ENCODE results near the gene SPECC1.

Gene SPECC1

GRCh38 chr17:20275653-20276052 lies 266.5 kb downstream of the SPECC1 start:
- Histone ChIP-seq H3K4me1 (ENCODE audit: control insufficient read depth in 2 of 2, insufficient read depth in 2 of 2, low read length in 2 of 2) (no peaks in the 10 kb centered on the region), H3K4me3 (ENCODE audit: low read length in 2 of 2) (no peak overlapping the region), H3K27ac (ENCODE audit: low read depth in 2 of 2, low read length in 2 of 2) (no peak overlapping the region), H3K27me3 (ENCODE audit: control insufficient read depth in 2 of 2, insufficient read depth in 2 of 2, low read length in 2 of 2) (no peaks in the 10 kb centered on the region), H3K9me3 (ENCODE audit: control insufficient read depth in 2 of 2, low read length in 2 of 2) (no peaks in the 10 kb centered on the region), H3K9ac (ENCODE audit: low read depth in 1 of 2, low read length in 2 of 2) (no peak overlapping the region), H3K36me3 (ENCODE audit: control insufficient read depth in 2 of 2, insufficient read depth in 2 of 2, low read length in 2 of 2) (peaks cover 3 to 7% of the 10 kb centered on the region in 2 donors)

GRCh38 chr17:20276421-20276820 lies 267.3 kb downstream of the SPECC1 start:
- no peak overlapping the region for H3K27ac ChIP-seq (ENCODE audit: low read depth in 2 of 2, low read length in 2 of 2)
- peaks cover 3 to 7% of the 10 kb centered on the region in 2 donors for H3K36me3 ChIP-seq (ENCODE audit: control insufficient read depth in 2 of 2, insufficient read depth in 2 of 2, low read length in 2 of 2)
- no peaks in the 10 kb centered on the region for H3K27me3 ChIP-seq (ENCODE audit: control insufficient read depth in 2 of 2, insufficient read depth in 2 of 2, low read length in 2 of 2)

GRCh38 chr17:20278805-20279204 lies 269.6 kb downstream of the SPECC1 start:
- H3K9ac ChIP-seq (ENCODE audit: low read depth in 1 of 2, low read length in 2 of 2) = no peak overlapping the region
- H3K9me3 ChIP-seq (ENCODE audit: control insufficient read depth in 2 of 2, low read length in 2 of 2) = no peaks in the 10 kb centered on the region
- no peak overlapping the region for H3K27ac ChIP-seq (ENCODE audit: low read depth in 2 of 2, low read length in 2 of 2)
- peaks cover 0 to 2% of the 10 kb centered on the region in 2 donors for H3K4me1 ChIP-seq (ENCODE audit: control insufficient read depth in 2 of 2, insufficient read depth in 2 of 2, low read length in 2 of 2)
- H3K27me3 ChIP-seq (ENCODE audit: control insufficient read depth in 2 of 2, insufficient read depth in 2 of 2, low read length in 2 of 2) = no peaks in the 10 kb centered on the region
- peaks cover 3% of the 10 kb centered on the region in 2 donors for H3K36me3 ChIP-seq (ENCODE audit: control insufficient read depth in 2 of 2, insufficient read depth in 2 of 2, low read length in 2 of 2)
- no peak overlapping the region for H3K4me3 ChIP-seq (ENCODE audit: low read length in 2 of 2)

More at GRCh38 chr17:20276421-20276820, 267.3 kb downstream of the SPECC1 start:
- Histone ChIP-seq H3K9ac (ENCODE audit: low read depth in 1 of 2, low read length in 2 of 2) (no peak overlapping the region), H3K9me3 (ENCODE audit: control insufficient read depth in 2 of 2, low read length in 2 of 2) (no peaks in the 10 kb centered on the region), H3K4me1 (ENCODE audit: control insufficient read depth in 2 of 2, insufficient read depth in 2 of 2, low read length in 2 of 2) (peaks cover 0 to under 1% of the 10 kb centered on the region in 2 donors), H3K4me3 (ENCODE audit: low read length in 2 of 2) (no peak overlapping the region)

- H3K27me3 ChIP-seq (ENCODE audit: control insufficient read depth in 2 of 2, insufficient read depth in 2 of 2, low read length in 2 of 2) = no peaks in the 10 kb centered on the region
- no peak overlapping the region for H3K27ac ChIP-seq (ENCODE audit: low read depth in 2 of 2, low read length in 2 of 2)
- H3K36me3 ChIP-seq (ENCODE audit: control insufficient read depth in 2 of 2, insufficient read depth in 2 of 2, low read length in 2 of 2) = peaks cover 3% of the 10 kb centered on the region in 2 donors
- no peak overlapping the region for H3K9ac ChIP-seq (ENCODE audit: low read depth in 1 of 2, low read length in 2 of 2)
- no peaks in the 10 kb centered on the region for H3K9me3 ChIP-seq (ENCODE audit: control insufficient read depth in 2 of 2, low read length in 2 of 2)
- peaks cover 0 to 2% of the 10 kb centered on the region in 2 donors for H3K4me1 ChIP-seq (ENCODE audit: control insufficient read depth in 2 of 2, insufficient read depth in 2 of 2, low read length in 2 of 2)
- H3K4me3 ChIP-seq (ENCODE audit: low read length in 2 of 2) = no peak overlapping the region
Measured at GRCh38 chr17:20279631-20280030, 270.5 kb downstream of the SPECC1 start.

- Histone ChIP-seq H3K4me1 (ENCODE audit: control insufficient read depth in 2 of 2, insufficient read depth in 2 of 2, low read length in 2 of 2) (peaks cover 0 to 2% of the 10 kb centered on the region in 2 donors), H3K9me3 (ENCODE audit: control insufficient read depth in 2 of 2, low read length in 2 of 2) (no peaks in the 10 kb centered on the region), H3K36me3 (ENCODE audit: control insufficient read depth in 2 of 2, insufficient read depth in 2 of 2, low read length in 2 of 2) (peaks cover 6 to 7% of the 10 kb centered on the region in 2 donors), H3K27ac (ENCODE audit: low read depth in 2 of 2, low read length in 2 of 2) (no peak overlapping the region), H3K9ac (ENCODE audit: low read depth in 1 of 2, low read length in 2 of 2) (no peak overlapping the region), H3K27me3 (ENCODE audit: control insufficient read depth in 2 of 2, insufficient read depth in 2 of 2, low read length in 2 of 2) (no peaks in the 10 kb centered on the region), H3K4me3 (ENCODE audit: low read length in 2 of 2) (no peak overlapping the region)
Measured at GRCh38 chr17:20280051-20280450, 270.9 kb downstream of the SPECC1 start.

GRCh38 chr17:20280851-20281250 lies 271.7 kb downstream of the SPECC1 start:
- Histone ChIP-seq H3K36me3 (ENCODE audit: control insufficient read depth in 2 of 2, insufficient read depth in 2 of 2, low read length in 2 of 2) (peaks cover 7 to 8% of the 10 kb centered on the region in 2 donors), H3K4me1 (ENCODE audit: control insufficient read depth in 2 of 2, insufficient read depth in 2 of 2, low read length in 2 of 2) (peaks cover 0 to 2% of the 10 kb centered on the region in 2 donors), H3K4me3 (ENCODE audit: low read length in 2 of 2) (no peak overlapping the region), H3K27ac (ENCODE audit: low read depth in 2 of 2, low read length in 2 of 2) (no peak overlapping the region), H3K9ac (ENCODE audit: low read depth in 1 of 2, low read length in 2 of 2) (no peak overlapping the region), H3K27me3 (ENCODE audit: control insufficient read depth in 2 of 2, insufficient read depth in 2 of 2, low read length in 2 of 2) (no peaks in the 10 kb centered on the region), H3K9me3 (ENCODE audit: control insufficient read depth in 2 of 2, low read length in 2 of 2) (no peaks in the 10 kb centered on the region)

- no peak overlapping the region for H3K4me3 ChIP-seq (ENCODE audit: low read length in 2 of 2)
- no peaks in the 10 kb centered on the region for H3K9me3 ChIP-seq (ENCODE audit: control insufficient read depth in 2 of 2, low read length in 2 of 2)
- peaks cover 0 to 2% of the 10 kb centered on the region in 2 donors for H3K4me1 ChIP-seq (ENCODE audit: control insufficient read depth in 2 of 2, insufficient read depth in 2 of 2, low read length in 2 of 2)
- no peaks in the 10 kb centered on the region for H3K27me3 ChIP-seq (ENCODE audit: control insufficient read depth in 2 of 2, insufficient read depth in 2 of 2, low read length in 2 of 2)
- no peak overlapping the region for H3K9ac ChIP-seq (ENCODE audit: low read depth in 1 of 2, low read length in 2 of 2)
- no peak overlapping the region for H3K27ac ChIP-seq (ENCODE audit: low read depth in 2 of 2, low read length in 2 of 2)
- peaks cover 7 to 10% of the 10 kb centered on the region in 2 donors for H3K36me3 ChIP-seq (ENCODE audit: control insufficient read depth in 2 of 2, insufficient read depth in 2 of 2, low read length in 2 of 2)
Measured at GRCh38 chr17:20281860-20282259, 272.7 kb downstream of the SPECC1 start.

GRCh38 chr17:20282526-20283308 lies 273.6 kb downstream of the SPECC1 start:
- Histone ChIP-seq H3K4me1 (ENCODE audit: control insufficient read depth in 2 of 2, insufficient read depth in 2 of 2, low read length in 2 of 2) (peaks cover 0 to 2% of the 10 kb centered on the region in 2 donors), H3K27me3 (ENCODE audit: control insufficient read depth in 2 of 2, insufficient read depth in 2 of 2, low read length in 2 of 2) (no peaks in the 10 kb centered on the region), H3K27ac (ENCODE audit: low read depth in 2 of 2, low read length in 2 of 2) (no peak overlapping the region), H3K36me3 (ENCODE audit: control insufficient read depth in 2 of 2, insufficient read depth in 2 of 2, low read length in 2 of 2) (peaks cover 7 to 10% of the 10 kb centered on the region in 2 donors), H3K9me3 (ENCODE audit: control insufficient read depth in 2 of 2, low read length in 2 of 2) (no peaks in the 10 kb centered on the region), H3K4me3 (ENCODE audit: low read length in 2 of 2) (no peak overlapping the region), H3K9ac (ENCODE audit: low read depth in 1 of 2, low read length in 2 of 2) (no peak overlapping the region)

- peaks cover 10% of the 10 kb centered on the region in 2 donors for H3K36me3 ChIP-seq (ENCODE audit: control insufficient read depth in 2 of 2, insufficient read depth in 2 of 2, low read length in 2 of 2)
- H3K27ac ChIP-seq (ENCODE audit: low read depth in 2 of 2, low read length in 2 of 2) = no peak overlapping the region
Measured at GRCh38 chr17:20284022-20284421, 274.9 kb downstream of the SPECC1 start.

GRCh38 chr17:20284570-20285295 lies 275.6 kb downstream of the SPECC1 start:
- Histone ChIP-seq H3K4me1 (ENCODE audit: control insufficient read depth in 2 of 2, insufficient read depth in 2 of 2, low read length in 2 of 2) (peaks cover 0 to 2% of the 10 kb centered on the region in 2 donors), H3K27ac (ENCODE audit: low read depth in 2 of 2, low read length in 2 of 2) (no peak overlapping the region), H3K4me3 (ENCODE audit: low read length in 2 of 2) (no peak overlapping the region), H3K9ac (ENCODE audit: low read depth in 1 of 2, low read length in 2 of 2) (no peak overlapping the region), H3K36me3 (ENCODE audit: control insufficient read depth in 2 of 2, insufficient read depth in 2 of 2, low read length in 2 of 2) (peaks cover 10% of the 10 kb centered on the region in 2 donors), H3K27me3 (ENCODE audit: control insufficient read depth in 2 of 2, insufficient read depth in 2 of 2, low read length in 2 of 2) (no peaks in the 10 kb centered on the region), H3K9me3 (ENCODE audit: control insufficient read depth in 2 of 2, low read length in 2 of 2) (no peaks in the 10 kb centered on the region)

More at GRCh38 chr17:20284022-20284421, 274.9 kb downstream of the SPECC1 start:
- Histone ChIP-seq H3K27me3 (ENCODE audit: control insufficient read depth in 2 of 2, insufficient read depth in 2 of 2, low read length in 2 of 2) (no peaks in the 10 kb centered on the region), H3K9ac (ENCODE audit: low read depth in 1 of 2, low read length in 2 of 2) (no peak overlapping the region), H3K4me1 (ENCODE audit: control insufficient read depth in 2 of 2, insufficient read depth in 2 of 2, low read length in 2 of 2) (peaks cover 0 to 2% of the 10 kb centered on the region in 2 donors), H3K9me3 (ENCODE audit: control insufficient read depth in 2 of 2, low read length in 2 of 2) (no peaks in the 10 kb centered on the region), H3K4me3 (ENCODE audit: low read length in 2 of 2) (no peak overlapping the region)

Measured in mucosa of rectum (tissue), 2 donors.